Stimulated activated CD4-positive, alpha-beta T cell treated with anti-CD3 and anti-CD28 coated beads, Interleukin-2, amount 100 ng/mL, for 4 hours (primary cell): ENCODE data around the gene SPEN.

ENCODE experiments used
- DNase-seq: peaks from one replicate; pipeline ENCODE4 v3.0.0-alpha.2; 2020; ENCODE audit warnings: low read depth

Gene SPEN

DNA sequence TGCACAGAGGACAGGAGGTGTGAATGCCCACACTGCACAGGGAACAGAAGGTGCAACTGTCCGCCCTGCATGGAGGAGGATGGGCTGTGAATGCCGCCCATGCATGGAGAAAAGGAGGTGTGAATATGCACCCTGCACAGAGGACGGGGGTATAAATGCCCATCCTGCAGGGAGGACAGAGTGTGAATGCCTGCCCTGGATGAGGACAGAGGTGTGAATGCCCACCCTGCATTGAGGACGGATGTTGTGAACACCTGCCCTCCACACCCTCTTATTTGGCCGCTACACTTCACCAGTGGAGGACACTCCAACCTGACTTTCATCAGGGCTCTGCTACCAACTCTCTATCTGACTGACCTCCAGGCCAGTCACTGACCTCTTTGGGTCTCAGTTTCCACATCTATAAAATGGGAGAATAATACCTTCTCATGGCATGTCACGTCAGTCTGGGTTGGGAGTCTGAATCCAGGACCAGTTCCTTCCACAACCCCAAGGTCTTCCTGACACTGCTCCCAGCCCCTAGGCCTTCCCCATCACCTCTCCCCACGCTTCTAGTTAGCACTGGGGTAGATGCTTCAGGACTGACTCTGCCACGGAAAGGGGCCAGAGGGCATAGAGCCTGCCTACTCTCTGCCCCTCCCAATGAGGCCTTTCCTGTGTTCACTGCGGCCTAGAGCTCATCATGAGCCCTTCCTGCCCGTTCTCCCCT lies 100.0 kb downstream of the SPEN start:
- DNase-seq, result no peak

DNA sequence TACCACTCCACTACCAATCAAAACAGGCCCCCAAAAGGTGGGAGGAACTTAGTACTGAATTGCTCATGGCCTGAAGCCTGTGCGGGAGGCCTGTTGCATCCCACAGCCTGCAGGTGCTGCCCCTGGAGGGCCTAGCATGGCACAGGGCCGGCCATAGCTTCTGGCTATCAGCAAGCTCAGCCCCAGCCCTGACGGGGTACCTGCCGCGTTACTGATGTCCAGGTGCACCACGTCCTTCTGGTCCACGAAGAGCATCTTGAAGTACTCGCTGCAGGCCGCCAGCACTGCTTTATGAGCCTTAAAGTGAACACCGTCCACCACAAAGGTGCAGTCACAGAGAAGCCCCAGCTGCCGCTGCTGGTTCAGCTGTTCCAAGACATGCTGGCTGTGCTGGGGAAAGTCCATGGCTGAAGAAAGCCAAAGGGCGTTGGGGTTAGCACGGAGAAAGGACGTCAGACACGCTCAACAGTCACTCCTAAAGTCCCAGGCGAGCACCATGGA lies 100.6 kb downstream of the SPEN start:
- DNase-seq, result no peak

DNA sequence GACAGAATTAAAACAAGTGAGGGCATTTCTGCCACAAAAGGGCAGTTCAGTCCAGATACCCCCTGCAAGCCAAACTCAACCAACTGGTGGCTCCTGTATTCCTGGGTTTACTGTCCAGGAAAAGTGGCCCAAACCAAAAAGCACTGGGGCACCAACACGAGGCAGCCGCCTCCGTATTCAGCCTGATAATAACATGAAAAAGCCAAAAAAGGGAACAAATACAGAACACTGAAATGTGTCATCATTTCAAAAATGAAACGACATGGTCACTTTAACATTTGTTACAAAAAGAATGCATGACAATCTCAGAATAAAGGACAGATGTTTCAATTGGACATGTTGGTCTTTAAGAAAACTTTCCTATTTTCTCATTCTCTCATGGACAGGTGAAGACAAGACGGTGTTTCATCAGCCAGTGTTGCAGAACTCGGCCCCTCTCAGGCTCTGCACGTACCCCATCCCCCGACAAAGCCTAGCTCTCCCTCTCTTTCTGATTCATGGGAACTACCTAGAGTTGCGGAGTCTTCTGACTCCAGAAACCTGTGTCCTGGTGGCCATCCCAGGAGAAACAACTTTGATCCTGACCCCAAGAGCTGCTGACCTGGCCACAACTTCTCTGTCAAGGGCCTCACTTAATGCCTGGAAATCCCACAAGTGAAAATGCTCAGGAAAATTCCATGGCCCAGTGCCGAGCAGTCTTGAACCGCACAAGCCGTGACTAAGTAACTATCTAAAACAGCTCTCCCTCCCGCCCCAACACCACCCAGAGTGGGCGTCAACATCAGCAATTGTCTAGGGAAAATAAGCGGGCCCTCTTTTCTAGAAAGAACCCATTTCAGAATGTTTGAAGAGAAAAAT lies 101.3 kb downstream of the SPEN start:
- peak; percentile 41 for DNase-seq

DNA sequence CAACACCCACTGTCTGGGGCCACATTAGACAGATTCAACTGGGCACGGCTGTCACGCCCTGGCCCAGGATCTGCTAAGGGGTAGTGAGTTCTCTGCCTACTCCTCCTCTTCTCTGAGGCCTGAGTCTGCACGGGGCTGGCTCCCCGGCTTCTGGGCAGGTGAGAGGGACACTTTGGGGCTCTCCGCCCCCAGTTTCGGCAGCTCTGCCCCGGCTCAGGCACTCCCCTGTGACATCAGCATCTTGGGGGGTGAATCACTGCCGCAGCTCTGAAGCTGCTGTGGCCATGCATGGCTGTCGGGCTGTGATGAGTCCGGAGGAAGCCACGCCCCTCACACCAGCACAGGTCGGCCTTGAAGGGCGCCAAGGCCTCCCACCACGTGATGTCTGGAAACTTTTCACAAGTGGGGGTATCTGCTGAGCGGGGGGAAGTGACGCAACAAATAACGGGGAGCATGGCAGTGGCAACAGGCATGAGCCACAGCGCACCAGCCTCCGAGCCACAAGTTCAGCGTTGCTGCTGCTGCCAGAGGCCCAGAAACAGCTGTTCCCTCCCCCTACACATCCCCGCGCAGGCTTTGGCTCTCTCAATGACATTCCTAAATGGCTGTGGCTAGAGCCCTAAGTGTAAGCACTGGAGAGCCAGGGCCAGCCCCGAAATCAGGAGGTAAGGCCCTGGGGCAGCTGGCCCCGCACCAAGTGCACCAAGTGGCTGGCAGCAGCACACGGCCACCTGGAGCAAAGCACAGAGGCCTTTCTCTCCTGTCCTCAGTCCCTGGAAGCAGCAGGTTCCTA lies 102.1 kb downstream of the SPEN start:
- peak; percentile 79 for DNase-seq

DNA sequence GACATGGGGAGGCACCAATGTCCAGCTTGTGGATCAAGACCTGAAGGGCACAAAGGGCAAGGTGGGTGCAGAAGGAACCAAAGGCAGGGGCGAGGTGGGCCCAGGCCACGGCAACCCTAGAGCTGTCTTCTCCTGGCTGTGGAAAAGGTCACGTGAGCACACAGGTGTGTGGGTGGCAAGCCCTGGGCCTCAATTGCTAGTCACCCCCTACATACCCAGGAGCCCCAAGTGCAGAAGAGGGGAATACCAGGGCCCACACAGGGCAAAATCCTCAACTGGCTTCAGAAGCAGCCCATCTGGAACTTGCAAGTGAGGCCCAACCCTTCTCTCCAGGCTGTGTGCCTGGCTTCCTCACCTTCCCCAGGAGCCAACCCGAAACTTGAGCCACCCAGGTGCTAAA lies 102.8 kb downstream of the SPEN start:
- DNase-seq, result peak; percentile 55

DNA sequence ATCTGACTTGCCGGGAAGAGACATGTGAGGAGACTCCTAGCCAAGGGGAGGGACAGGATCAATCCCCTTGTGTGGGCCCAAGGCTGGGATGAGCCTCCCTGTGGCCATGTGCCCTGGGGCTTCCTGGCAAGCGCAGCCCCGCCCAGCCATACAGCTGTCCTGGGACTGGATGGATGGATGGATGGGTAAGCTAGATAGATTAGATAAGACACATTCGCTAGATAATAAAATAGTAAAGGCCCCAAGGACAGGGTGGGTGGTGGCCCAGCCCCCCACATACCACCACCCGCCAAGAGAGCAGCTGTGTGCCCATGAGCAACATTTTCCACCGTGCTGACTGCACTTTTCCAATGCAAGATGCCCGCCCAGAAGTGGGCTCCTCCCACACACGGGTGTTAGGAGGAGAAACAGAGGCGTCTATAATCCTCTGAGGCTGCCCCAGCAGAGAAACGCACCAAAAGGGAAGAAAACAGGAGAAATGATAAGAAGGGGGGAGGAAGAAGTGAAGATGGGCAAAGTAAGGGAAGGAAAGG lies 103.3 kb downstream of the SPEN start:
- peak; percentile 88 for DNase-seq

DNA sequence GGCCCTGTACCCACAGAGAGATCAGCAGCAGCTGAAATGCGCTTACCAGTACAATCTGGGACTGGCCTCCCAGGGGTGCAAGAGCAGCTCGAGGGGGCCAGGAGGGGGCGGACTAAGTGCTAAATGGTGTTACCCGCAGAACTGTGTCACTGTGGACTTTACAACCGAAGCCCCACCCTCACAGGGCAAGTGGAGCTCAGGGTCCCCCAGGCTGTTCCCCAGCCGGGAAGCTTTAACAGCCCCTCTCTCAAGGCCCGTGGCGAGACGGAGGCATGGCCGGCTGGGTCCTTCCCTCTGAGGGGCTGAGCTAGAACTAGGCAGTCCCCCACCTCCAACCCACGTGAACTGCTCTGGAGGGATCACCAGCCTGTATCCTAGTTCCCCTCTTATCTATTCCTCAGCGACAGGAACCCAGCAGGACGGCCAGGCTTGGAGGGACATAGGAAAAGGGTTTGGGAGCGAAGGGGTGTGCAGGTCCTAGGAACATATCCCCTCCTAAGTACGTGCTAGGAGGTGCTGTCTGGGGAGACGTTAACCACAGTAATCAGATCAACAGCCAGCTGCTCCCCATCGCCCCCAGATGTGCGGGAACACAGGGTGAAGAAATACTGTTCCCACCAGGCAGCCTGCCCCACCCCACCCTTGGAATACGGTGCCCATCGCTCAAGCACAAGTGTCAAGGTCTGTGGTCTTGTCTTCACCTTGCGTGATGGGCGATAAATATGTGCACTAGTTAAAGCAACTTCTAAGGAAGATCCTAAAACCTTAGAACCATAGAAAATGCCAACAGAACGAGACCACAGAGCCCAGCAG lies 104.0 kb downstream of the SPEN start:
- no peak for DNase-seq

DNA sequence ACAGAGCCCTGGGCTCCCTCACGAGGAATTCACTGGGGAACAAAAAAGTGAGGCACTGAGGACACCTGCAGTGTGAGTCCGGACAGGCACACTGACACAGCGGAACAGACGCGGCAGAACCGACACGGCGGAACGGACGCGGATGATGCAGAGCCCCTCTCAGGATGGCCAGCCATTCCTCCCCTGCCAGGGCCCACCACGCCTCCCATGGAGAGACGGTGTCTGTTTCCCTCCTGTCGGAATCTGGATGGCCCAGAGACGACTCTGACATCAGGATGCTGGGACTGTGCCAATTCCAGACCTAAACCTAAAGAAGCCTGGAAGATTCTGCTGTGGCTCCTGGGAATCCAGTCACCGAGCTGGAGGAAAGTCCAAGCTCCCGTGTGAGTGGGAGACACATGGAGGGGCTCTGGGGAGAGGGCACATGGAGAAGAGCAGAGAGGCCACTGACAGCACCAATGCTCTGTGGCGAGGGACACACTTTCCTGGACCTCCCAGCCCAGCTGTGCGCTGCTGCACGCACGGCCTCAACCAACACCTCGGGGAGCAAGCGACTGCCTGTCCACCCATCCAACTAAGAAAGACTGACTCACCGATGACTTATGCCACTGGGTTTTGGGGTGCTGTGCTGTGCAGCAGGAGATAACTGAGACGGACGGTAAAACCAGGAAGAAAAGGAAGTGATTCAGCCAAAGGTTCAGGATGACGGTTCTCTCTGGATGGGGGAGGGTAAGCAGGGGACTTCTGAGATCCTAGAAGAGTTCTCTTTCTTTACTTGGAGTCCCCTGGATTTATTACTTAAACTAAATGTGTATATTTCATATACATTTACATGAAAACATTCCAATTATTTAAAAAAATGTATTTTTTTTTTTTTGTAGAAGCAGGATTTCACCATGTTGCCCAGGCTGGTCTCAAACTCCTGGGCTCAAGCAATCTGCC lies 105.1 kb downstream of the SPEN start:
- no peak for DNase-seq

DNA sequence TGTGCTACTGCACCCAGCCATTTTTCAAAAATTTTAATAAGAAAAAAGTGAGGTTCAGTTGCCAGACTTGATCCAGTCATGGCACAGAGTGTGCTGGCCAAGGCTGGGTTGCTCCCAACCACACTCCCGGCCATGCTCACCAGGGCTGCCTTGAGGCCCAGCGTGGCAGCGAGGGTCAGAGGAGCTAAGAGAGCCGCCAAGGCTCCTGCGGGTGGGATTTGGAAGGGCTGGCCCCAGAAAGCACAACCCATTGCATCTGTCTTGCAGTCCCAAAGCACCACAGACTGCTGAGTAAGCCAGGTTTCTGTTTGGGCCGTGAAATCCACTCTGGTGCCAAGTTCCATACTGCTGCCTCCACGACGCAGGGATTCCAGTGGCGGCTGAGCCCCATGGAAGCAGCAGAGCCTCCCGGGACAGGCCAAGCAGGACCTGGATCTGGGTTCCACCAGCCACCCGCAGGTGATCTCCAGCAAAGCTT lies 105.8 kb downstream of the SPEN start:
- no peak for DNase-seq

DNA sequence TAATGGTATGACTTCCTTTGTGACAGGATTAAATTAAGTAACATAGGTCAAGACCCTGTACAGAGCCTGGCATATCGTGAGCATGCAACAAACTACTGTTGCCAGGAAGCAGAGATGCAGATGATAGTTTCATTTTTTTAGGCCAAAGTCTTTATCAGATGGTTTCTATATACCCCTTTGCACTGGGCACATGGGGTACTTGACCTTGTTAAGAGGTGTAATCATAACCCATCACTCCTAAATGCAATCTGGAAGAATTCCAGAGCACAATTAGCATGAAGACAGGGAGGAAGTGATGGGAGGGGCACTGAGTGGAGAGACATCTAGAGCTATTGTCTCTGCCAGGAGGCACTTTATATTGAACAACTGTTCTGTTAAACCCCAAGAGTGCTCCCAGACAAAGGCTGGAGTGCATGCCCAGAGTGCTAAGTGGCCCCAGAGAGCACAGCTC lies 106.3 kb downstream of the SPEN start:
- DNase-seq, result no peak

DNA sequence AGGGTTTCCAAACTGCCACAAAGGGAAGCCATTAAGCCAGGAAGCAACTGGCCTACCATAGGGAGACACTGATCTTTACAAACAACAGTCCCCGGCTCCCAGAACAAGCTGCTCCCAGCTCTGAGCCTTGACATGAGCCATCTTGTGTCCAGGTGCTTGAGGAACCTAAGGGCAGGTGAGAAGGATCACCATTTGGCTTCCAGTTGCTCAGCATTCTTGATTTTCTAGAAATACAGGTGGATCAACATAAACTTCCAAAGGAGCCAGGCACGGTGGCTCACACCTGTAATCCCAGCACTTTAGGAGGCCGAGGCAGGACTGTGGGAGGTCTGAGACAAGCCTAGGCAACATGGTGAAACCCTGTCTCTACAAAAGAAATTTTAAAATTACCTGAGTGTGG lies 106.8 kb downstream of the SPEN start:
- DNase-seq, result no peak

DNA sequence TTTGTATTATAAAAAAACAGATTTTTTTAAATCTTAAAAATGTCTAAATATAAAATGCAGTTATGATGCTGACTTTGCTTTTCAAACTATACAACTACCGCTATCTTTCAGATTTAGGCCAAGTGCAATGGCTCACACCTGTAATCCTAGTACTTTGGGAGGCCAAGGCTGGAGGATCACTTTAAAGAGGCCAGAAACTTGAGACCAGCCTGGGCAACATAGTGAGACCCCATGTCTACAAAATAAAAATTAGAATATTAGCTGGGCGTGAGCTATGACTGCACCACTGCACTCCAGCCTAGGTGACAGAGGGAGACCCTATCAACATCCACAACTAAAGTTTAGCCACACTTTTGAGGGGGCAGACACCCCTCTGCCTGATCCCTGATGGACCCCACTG lies 108.0 kb downstream of the SPEN start:
- DNase-seq, result no peak

DNA sequence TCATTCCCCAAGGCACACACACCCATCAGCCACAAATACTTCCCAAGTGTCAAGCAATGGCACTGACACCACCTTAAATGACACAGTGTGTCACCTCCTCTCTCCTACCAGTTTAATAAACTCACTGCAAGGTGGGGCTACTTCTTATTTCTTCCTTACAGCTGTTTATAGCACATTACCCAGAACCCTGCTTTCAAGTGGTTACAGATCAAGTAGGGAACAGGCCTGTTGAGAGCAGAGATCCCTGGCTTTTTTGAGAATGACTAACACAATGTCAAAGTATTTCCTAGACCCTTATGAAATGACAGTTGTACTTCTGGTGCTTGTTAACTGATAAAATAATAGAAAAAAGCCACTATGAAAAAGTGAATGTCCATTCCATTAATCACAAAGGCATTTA lies 108.6 kb downstream of the SPEN start:
- no peak for DNase-seq

DNA sequence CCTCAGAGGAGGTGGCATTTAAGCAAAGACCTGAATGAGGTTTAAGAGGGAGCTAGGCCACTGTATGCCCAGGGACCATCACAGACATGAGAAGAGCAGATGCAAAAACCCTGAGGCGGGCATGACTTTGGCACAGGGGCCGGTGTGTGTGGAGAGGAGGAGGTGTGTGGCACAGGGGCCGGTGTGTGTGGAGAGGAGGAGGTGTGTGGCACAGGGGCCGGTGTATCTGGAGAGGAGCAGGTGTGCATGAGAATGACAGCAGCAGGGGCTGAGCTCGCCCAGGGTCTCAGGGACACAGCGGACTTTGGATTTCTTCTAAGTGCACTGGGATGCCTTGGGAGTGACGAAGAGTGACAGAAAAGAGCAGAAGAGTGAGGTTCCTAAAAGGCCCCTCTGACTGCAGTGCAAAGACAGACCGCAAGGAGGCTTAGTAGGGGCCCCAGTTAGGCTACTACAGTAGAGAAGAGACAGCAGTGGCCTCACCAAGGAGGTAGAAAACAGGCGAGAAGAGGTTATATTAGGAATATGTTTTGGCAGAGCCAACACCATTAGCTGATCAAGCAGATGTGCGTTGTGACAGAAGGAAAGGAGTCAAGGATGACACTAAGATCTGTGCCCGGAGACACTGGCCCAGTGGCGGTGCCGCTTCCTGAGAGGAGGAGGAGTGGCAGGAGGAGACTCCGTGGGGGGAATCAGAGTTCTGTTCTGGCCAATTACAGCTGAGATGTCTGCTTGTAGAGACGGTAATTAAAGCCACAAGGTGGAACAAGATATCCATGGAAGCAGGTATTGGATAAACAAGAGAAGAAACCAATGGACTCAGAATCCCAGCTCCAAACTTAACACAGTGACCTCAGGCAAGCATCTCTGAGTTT lies 110.0 kb downstream of the SPEN start:
- no peak for DNase-seq

DNA sequence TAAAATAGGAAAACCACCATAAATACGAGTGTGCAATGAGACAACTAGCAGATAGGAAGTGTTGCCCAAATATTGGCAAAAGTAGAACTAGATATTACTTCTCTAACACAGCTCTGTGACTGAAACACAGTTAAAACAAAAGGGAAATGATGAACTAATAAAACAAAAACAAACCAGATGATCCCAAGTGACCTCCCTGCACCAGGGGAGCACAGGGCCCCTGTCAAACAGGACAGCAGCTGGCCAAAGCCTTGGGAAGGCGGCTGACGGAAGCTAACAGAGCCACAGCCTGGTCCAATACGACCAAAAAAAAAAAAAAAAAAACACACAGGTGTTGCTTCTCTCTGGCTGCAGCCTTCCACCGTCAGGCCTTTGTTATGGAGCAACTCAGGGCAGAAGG lies 110.6 kb downstream of the SPEN start:
- no peak for DNase-seq

DNA sequence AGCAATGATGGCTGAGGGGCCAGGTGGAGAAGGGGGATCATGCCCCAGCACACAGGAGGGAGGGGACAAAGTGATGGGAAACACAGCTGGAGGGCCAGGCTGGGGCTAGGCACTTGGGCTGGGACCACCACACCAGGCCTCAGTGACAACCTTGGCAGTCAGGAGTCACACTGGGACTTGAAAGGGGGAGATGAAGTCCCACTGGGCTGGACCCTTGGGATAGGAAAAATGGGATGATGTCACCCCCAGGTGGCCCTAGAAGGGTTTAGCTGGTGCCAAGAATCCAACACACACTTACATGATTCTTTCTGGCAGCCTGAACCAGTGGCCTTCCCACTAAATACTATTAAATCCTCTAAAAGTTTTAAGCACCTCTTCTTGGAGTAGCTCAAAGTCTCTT lies 111.3 kb downstream of the SPEN start:
- DNase-seq, result no peak

DNA sequence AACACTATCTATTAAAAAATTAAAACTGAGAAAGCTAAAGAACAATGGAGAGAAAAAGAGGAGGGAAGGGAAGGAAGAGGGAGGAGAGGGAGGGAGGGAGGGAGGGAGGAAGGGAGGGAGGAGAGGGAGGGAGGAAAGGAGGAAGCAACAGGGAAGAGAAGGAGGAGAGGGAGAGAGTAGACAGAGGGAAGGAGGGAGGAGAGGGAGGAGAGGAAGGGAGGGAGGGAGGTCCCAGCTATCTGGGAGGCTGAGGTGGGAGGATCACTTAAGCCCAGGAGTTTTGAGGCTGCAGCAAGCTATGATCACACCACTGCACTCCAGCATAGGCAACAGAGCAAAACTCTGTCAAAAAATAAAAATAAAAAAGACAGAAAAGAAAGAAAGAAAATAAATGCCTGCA lies 111.9 kb downstream of the SPEN start:
- DNase-seq, result no peak

DNA sequence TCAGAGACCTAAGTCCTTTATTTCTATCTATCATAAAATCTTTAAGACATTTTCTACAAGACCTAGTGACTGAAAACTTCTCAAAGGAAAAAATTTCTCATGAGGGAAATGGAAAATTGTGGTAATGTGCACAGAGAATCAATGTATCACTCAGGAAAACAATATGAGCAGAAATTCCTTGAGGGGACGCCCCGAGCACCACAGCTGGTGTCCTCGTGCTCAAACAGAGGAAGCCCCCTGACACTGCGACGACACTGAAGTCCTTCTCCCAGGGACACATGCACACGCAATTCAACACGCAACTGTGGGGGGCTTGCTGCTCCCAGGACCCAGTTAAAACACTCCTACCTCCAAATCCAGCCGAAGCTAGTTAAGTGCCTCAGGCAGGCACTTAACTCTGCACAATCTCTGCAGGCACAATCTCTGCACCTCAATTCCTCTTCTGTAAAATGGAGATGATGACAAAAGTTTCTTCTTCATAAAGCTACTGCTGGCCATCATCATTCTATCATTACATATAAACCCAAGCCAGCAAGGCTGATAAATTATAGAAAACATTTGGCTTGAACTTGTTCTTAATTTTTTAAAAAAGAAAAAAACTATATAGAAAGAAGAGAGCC lies 112.4 kb downstream of the SPEN start:
- DNase-seq, result no peak

DNA sequence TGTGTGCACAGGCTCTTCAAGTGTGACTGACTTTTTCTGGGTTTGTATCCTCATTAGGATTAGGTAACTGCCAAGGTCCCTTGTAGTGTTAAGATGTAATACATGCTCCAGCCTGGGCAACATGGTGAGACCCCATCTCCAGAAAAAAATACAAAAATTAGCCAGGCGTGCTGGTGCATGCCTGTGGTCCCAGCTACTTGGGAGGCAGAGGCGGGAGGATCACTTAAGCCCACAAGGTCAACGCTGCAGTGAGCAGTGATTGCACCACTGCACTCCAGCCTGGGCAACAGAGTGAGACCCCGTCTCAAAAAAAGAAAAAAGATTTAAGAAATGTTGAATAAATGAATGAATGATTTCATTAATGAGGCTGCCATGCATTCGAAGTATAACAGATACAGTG lies 113.3 kb downstream of the SPEN start:
- DNase-seq, result no peak
